Measurements from ENCODE around the gene RARB.

- no peak for TF ChIP-seq CTCF (IDR thresholded peaks at IDR 0.05; ENCODE audit: low read length)
- no peak for TF ChIP-seq EZH2 (IDR thresholded peaks at IDR 0.05; ENCODE audit: borderline replicate concordance, low read length)
These were observed 33.9 kb downstream of the RARB start for GRCh38 chr3:25461946-25462345.
